Pancreas (tissue), 10 donors: ENCODE measurements around the gene ZEB2. TPM values are rescaled to one million over a fixed set of nuclear protein-coding genes. Genes with fewer than 3 reads are reported as not detected.

Source experiments
- ATAC-seq, 4 donors: fragments of 200-7000 bp; cut with Tn5 transposase; one replicate each; pipeline versions ENCODE4 v1.8.0 to v1.9.1; 2020; ENCODE audit warnings: mild to moderate bottlenecking in 4 of 4, moderate library complexity in 4 of 4
- DNase-seq, 6 donors: peaks; one replicate each; pipeline ENCODE4 v3.0.0-alpha.2; 2020
- FAIRE-seq: peaks from 2 replicates; lab custom pipeline; 2012; peaks lifted over from hg19 to GRCh38; lab: Jason Lieb, UNC
- H3K27ac ChIP-seq, 4 donors: fragments of 200-600 bp; sonication (generic); 1 replicate in 3 of 4; 2 replicates in 1 of 4; pipeline versions ENCODE4 v1.5.0 to v1.8.0; 2020
- H3K27me3 ChIP-seq, 4 donors: fragments of 200-600 bp; one replicate each; pipeline ENCODE4 v1.8.0; 2021
- H3K36me3 ChIP-seq, 3 donors: fragments of 200-600 bp; sonication (generic) in 1 of 3; one replicate each; pipeline versions ENCODE4 v1.5.0 to v1.8.0; 2020 to 2021
- H3K4me1 ChIP-seq, 3 donors: fragments of 200-600 bp; one replicate each; pipeline ENCODE4 v1.8.0; 2021
- H3K4me3 ChIP-seq, 4 donors: fragments of 200-600 bp; sonication (generic) in 2 of 4; one replicate each; pipeline versions ENCODE4 v1.5.0 to v1.8.0; 2020 to 2021
- H3K9me3 ChIP-seq, 4 donors: fragments of 200-600 bp; one replicate each; pipeline ENCODE4 v1.8.0; 2021
- WGBS, 2 donors: extraction: QIAGEN DNeasy Blood & Tissue Kit; methylation state at CpG; one replicate each; pipeline ENCODE4 v1.1.7; 2013; 5-methylcytosine and 5-hydroxymethylcytosine counted together
- intact Hi-C, 3 donors: fragments of 100-400 bp; cut with DNase I; formaldehyde crosslinking; loops; one replicate each; pipeline versions ENCODE4 v1.11.1 to v1.14.2; 2022
- polyA plus RNA-seq, 2 donors: library from polyadenylated mRNA; stranded (reverse); fragments of 200-250 nt; gene quantifications; one replicate each; pipeline ENCODE4 v1.2.3, GENCODE V29; 2013
- total RNA-seq, 6 donors: library from RNA; stranded (reverse); fragmentation: NEBNext Ultra II Directional in 4 of 6; extraction: Animal tissue kit (Norgen Biotek cat#: 25700) in 4 of 6; gene quantifications; one replicate each; pipeline versions ENCODE4 v1.2.1 to v1.2.4, GENCODE V29; 2021 to 2023
- TF ChIP-seq, protein P1 (sequence below), 4 donors: fragments of 200-600 bp; sonication (generic) in 3 of 4; IDR thresholded peaks; one replicate each; pipeline versions ENCODE4 v1.5.0 to v1.8.0; 2021; ENCODE audit warnings: antibody characterized with exemption in 4 of 4
- donor health status: healthy with polysubstance abuse.
- donor health status: DM: no; HTN: no; CAD: no; lungs with moderate emphysema.
- donor health status: DM: no; HTN: no; CAD: no.
- donor health status: control.
- donor health status: control.
- donor health status: Bipolar disorder and iron deficiency.
- donor health status: DM: yes; HTN: yes; CAD: no.
- donor health status: DM: no; HTN: no; CAD: no.
- donor health status: DM: no; HTN: no; CAD: no.
- donor health status: DM: yes; HTN: yes; CAD: no.

The ZEB2 gene
- total and polyA plus RNA-seq, 8 donors: 3.8 to 38.6 (median 5.7) TPM

DNA sequence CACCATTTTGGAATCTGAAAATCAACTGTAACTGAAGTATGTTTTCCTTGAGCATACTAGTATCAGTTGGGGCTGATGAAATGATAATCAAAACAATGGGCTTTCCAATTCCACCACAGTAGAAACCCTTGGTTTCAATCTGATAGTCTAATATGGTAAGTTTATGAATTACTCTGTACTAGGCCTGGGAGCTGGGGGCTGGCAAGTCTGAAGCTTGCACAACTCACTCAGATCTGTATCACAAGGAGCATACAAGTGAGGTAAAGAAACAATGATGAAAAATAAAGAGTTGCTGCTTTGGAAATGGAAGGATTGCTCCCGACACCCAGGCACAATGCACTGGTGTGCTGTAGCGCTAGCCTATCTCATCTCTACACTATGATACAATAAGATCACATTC lies 19.4 kb downstream of the ZEB2 start:
- no peak overlapping the region for H3K4me3 ChIP-seq
- no peak overlapping the region for H3K27ac ChIP-seq
- DNase-seq (no peak), FAIRE-seq (no peak), ATAC-seq (no peak)
- H3K36me3 ChIP-seq: no peaks in the 10 kb centered on the region
- peaks cover 0 to 2% (median 0%) of the 10 kb centered on the region in 3 donors for H3K4me1 ChIP-seq
- 98 to 99% methylated on average over 2 of the region's 2 CpGs for WGBS, 2 donors
- H3K9me3 ChIP-seq: no peaks in the 10 kb centered on the region
- TF ChIP-seq, protein P1, sequence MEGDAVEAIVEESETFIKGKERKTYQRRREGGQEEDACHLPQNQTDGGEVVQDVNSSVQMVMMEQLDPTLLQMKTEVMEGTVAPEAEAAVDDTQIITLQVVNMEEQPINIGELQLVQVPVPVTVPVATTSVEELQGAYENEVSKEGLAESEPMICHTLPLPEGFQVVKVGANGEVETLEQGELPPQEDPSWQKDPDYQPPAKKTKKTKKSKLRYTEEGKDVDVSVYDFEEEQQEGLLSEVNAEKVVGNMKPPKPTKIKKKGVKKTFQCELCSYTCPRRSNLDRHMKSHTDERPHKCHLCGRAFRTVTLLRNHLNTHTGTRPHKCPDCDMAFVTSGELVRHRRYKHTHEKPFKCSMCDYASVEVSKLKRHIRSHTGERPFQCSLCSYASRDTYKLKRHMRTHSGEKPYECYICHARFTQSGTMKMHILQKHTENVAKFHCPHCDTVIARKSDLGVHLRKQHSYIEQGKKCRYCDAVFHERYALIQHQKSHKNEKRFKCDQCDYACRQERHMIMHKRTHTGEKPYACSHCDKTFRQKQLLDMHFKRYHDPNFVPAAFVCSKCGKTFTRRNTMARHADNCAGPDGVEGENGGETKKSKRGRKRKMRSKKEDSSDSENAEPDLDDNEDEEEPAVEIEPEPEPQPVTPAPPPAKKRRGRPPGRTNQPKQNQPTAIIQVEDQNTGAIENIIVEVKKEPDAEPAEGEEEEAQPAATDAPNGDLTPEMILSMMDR (IDR thresholded peaks at IDR 0.05): no peak
- intact Hi-C loops: no loop called here
- H3K27me3 ChIP-seq: no peaks in the 10 kb centered on the region

GRCh38 chr2:144498277-144498676 lies 21.6 kb downstream of the ZEB2 start:
- Histone ChIP-seq H3K4me3 (no peak overlapping the region), H3K4me1 (no peaks in the 10 kb centered on the region), H3K27me3 (no peaks in the 10 kb centered on the region), H3K9me3 (no peaks in the 10 kb centered on the region), H3K27ac (no peak overlapping the region), H3K36me3 (no peaks in the 10 kb centered on the region)
- FAIRE-seq: no peak
- WGBS, 2 donors: 84 to 91% methylated on average over 7 of the region's 7 CpGs
- TF ChIP-seq, protein P1 (IDR thresholded peaks at IDR 0.05): no peak
- intact Hi-C loops: no loop called here
- no peak for ATAC-seq
- no peak for DNase-seq

GRCh38 chr2:144496977-144497598 lies 22.8 kb downstream of the ZEB2 start:
- no peaks in the 10 kb centered on the region for H3K4me1 ChIP-seq
- H3K9me3 ChIP-seq: no peaks in the 10 kb centered on the region
- H3K4me3 ChIP-seq: no peak overlapping the region
- no peak for DNase-seq
- H3K27ac ChIP-seq: no peak overlapping the region
- no peaks in the 10 kb centered on the region for H3K27me3 ChIP-seq
- no peak for ATAC-seq
- no peaks in the 10 kb centered on the region for H3K36me3 ChIP-seq
- TF ChIP-seq, protein P1 (IDR thresholded peaks at IDR 0.05): no peak
- FAIRE-seq: no peak
- intact Hi-C loops: no loop called here
- 92 to 93% methylated on average over 3 of the region's 3 CpGs for WGBS, 2 donors

- Histone ChIP-seq H3K9me3 (no peaks in the 10 kb centered on the region), H3K36me3 (no peaks in the 10 kb centered on the region), H3K27ac (no peak overlapping the region), H3K4me1 (no peaks in the 10 kb centered on the region), H3K4me3 (no peak overlapping the region), H3K27me3 (no peaks in the 10 kb centered on the region)
- ATAC-seq: no peak
- no peak for DNase-seq
- intact Hi-C loops: no loop called here
- TF ChIP-seq, protein P1 (IDR thresholded peaks at IDR 0.05): no peak
- no peak for FAIRE-seq
- WGBS, 2 donors: 75 to 80% methylated on average over 10 of the region's 10 CpGs
These were observed 23.6 kb downstream of the ZEB2 start for GRCh38 chr2:144496092-144496976.
